NCI-H2196 (cell line): ENCODE data around the gene CABLES2.

Experiments used
- DNase-seq: peaks from one replicate; lab custom pipeline; 2025; ENCODE audit not compliant: unreplicated experiment; lab: John Stamatoyannopoulos, UW

The CABLES2 gene

GRCh38 chr20:62419759-62420158 lies 12.7 kb upstream of the CABLES2 start:
- no peak for DNase-seq

- no peak for DNase-seq
Measured at GRCh38 chr20:62418709-62419487, 11.8 kb upstream of the CABLES2 start.

GRCh38 chr20:62417981-62418708 lies 11.1 kb upstream of the CABLES2 start:
- no peak for DNase-seq

GRCh38 chr20:62416651-62417637 lies 9.9 kb upstream of the CABLES2 start:
- DNase-seq, result no peak

- DNase-seq, result no peak
Measured at GRCh38 chr20:62415354-62416111, 8.4 kb upstream of the CABLES2 start.

GRCh38 chr20:62413896-62414481 lies 6.9 kb upstream of the CABLES2 start:
- DNase-seq, result no peak

GRCh38 chr20:62413025-62413570 lies 6.0 kb upstream of the CABLES2 start:
- DNase-seq, result no peak

GRCh38 chr20:62412194-62413024 lies 5.3 kb upstream of the CABLES2 start:
- no peak for DNase-seq

- DNase-seq, result no peak
Measured at GRCh38 chr20:62411479-62412193, 4.6 kb upstream of the CABLES2 start.

- DNase-seq, result no peak
Measured at GRCh38 chr20:62410746-62411478, 3.8 kb upstream of the CABLES2 start.

- peak; percentile 94 for DNase-seq
Measured at GRCh38 chr20:62409931-62410745, 3.1 kb upstream of the CABLES2 start.

GRCh38 chr20:62409086-62409853 lies 2.2 kb upstream of the CABLES2 start:
- DNase-seq, result no peak

- no peak for DNase-seq
Measured at GRCh38 chr20:62408640-62409039, 1.6 kb upstream of the CABLES2 start.

GRCh38 chr20:62408055-62408454 lies 970 bp upstream of the CABLES2 start:
- no peak for DNase-seq

GRCh38 chr20:62406635-62407176 lies 379 bp downstream of the CABLES2 start:
- DNase-seq, result peak; percentile 12
